ENCODE results near the gene SERTAD4. TPM values are rescaled to one million over a fixed set of nuclear protein-coding genes. Genes with fewer than 3 reads are reported as not detected.
A peak's percentile ranks its signal among the peaks of the same experiment; 100 is the strongest.
"Not testable (repeated sequence)": the region's sequence is repeated elsewhere in the genome, so short reads cannot be mapped to it uniquely, and the experiment has no call there.

SERTAD4 gene
- total and polyA plus RNA-seq, 7 donors = 0.60 to 23.5 (median 4.3) TPM

DNA sequence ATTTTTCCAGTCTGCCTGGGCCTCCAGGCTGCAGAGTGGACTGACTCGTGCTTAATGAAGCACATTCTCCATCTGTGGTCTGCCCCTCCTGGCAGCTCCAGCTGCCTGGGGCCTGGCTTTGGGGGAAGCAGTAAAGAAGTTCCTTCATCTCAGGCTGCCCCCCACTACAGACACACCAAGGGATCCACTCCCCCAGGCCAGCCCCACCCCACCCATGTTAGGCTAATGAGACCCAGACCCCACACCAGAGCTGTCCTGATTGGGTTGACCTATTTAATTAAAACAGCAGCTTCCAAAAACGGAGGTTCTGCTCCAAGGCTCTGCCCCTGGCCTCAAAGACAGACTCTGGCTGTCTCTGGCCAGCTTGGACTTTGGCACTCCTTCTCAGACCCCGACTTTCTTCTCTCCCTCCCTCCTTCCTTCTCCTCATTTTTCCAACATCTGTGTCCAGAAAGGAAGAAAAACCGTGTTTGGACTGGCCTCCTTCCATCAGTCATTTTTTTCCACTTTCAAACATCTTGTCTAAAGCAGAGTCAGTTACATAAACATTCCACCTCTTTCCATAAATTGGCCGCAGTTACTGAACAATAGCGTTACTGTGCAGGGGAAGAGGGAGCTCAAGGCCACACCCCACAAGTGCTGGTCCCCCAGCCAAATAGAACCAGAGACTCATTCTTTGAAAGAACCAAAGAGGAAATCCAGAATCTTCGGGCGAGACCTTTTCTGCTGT, 29.7 kb downstream of the SERTAD4 start:
- Histone ChIP-seq H3K9me3 (no peaks in the 10 kb centered on the region), H3K4me3 (no peak overlapping the region), H3K4me1 (peaks cover 0 to 69% (median 55%) of the 10 kb centered on the region in 4 donors), H3K27ac (peak overlapping the region; percentile 69 to 80 (median 72)), H3K27me3 (no peaks in the 10 kb centered on the region), H3K36me3 (no peaks in the 10 kb centered on the region)
- WGBS, 2 donors = 28 to 44% methylated on average over 8 of the region's 8 CpGs
- DNase-seq = peak; percentile 69
- intact Hi-C loops (cut with DNase I) = loop anchor here (2.0 to 5.0 kb wide), 2 partner anchors 30 to 50 kb away; no protein-coding TSS in a partner anchor
- TF ChIP-seq POLR2AphosphoS5 (IDR thresholded peaks at IDR 0.05) = peak in 2 of 4 donors; percentile 6 to 47
- TF ChIP-seq, protein P1, sequence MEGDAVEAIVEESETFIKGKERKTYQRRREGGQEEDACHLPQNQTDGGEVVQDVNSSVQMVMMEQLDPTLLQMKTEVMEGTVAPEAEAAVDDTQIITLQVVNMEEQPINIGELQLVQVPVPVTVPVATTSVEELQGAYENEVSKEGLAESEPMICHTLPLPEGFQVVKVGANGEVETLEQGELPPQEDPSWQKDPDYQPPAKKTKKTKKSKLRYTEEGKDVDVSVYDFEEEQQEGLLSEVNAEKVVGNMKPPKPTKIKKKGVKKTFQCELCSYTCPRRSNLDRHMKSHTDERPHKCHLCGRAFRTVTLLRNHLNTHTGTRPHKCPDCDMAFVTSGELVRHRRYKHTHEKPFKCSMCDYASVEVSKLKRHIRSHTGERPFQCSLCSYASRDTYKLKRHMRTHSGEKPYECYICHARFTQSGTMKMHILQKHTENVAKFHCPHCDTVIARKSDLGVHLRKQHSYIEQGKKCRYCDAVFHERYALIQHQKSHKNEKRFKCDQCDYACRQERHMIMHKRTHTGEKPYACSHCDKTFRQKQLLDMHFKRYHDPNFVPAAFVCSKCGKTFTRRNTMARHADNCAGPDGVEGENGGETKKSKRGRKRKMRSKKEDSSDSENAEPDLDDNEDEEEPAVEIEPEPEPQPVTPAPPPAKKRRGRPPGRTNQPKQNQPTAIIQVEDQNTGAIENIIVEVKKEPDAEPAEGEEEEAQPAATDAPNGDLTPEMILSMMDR (IDR thresholded peaks at IDR 0.05) = no peak
- no peak for TF ChIP-seq EP300 (IDR thresholded peaks at IDR 0.05)
- no peak for TF ChIP-seq POLR2A (IDR thresholded peaks at IDR 0.05)

DNA sequence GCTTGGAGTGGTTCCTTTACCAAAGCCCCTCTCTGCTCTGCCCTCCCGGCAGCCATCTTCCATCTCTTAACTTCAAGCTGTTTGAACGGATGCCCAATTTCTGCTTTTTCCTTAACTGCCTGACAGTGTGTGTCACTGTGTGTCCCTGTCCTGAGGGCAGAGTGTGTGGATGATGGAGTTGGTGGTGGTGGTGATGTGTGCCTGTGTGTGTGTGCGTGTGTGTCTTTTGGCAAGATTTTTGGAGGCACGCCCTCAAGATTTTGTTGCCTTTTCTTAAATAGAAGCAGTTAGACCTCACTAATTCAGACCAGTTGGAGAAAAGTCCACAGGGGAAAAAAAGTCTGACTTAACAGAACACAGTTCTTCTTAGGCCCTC, 30.3 kb downstream of the SERTAD4 start:
- no peak overlapping the region for H3K4me3 ChIP-seq
- H3K4me1 ChIP-seq = peaks cover 0 to 63% (median 50%) of the 10 kb centered on the region in 4 donors

DNA sequence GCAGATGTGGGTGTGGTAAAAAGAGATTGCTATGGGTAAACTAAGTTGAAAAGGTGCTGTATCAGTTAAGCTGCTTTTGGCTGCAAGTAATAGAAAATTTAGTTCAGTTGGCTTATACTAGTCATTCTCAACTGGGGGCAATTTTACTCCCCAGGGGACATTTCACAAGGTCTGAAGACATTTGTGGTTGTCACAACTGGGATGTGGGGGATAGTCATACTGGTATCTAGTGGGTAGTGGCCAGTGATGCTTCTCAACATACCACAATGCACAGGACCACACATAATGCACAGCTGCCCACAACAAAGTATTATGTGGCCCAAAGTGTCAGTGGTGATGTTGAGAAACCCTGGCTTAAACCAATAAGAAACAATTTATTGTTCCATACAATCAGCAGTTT, 31.4 kb downstream of the SERTAD4 start:
- H3K27me3 ChIP-seq = no peaks in the 10 kb centered on the region
- H3K4me3 ChIP-seq = no peak overlapping the region
- H3K4me1 ChIP-seq = peaks cover 0 to 54% (median 42%) of the 10 kb centered on the region in 4 donors
- TF ChIP-seq POLR2A (IDR thresholded peaks at IDR 0.05) = no peak
- no peak for DNase-seq
- H3K36me3 ChIP-seq = no peaks in the 10 kb centered on the region
- no peak overlapping the region for H3K27ac ChIP-seq
- intact Hi-C loops (cut with DNase I) = loop anchor here (2.0 to 5.0 kb wide), 2 partner anchors 29 to 48 kb away; no protein-coding TSS in a partner anchor
- H3K9me3 ChIP-seq = no peaks in the 10 kb centered on the region

More for the DNA sequence above, 30.3 kb downstream of the SERTAD4 start:
- intact Hi-C loops (cut with DNase I) = loop anchor here (2.0 to 5.0 kb wide), 2 partner anchors 30 to 49 kb away; no protein-coding TSS in a partner anchor
- TF ChIP-seq POLR2AphosphoS5 (IDR thresholded peaks at IDR 0.05) = no peak
- no peaks in the 10 kb centered on the region for H3K9me3 ChIP-seq
- H3K27me3 ChIP-seq = no peaks in the 10 kb centered on the region
- DNase-seq = no peak
- H3K36me3 ChIP-seq = no peaks in the 10 kb centered on the region
- peak overlapping the region; percentile 69 to 80 (median 72) for H3K27ac ChIP-seq
- 81 to 87% methylated on average over 4 of the region's 4 CpGs for WGBS, 2 donors

DNA sequence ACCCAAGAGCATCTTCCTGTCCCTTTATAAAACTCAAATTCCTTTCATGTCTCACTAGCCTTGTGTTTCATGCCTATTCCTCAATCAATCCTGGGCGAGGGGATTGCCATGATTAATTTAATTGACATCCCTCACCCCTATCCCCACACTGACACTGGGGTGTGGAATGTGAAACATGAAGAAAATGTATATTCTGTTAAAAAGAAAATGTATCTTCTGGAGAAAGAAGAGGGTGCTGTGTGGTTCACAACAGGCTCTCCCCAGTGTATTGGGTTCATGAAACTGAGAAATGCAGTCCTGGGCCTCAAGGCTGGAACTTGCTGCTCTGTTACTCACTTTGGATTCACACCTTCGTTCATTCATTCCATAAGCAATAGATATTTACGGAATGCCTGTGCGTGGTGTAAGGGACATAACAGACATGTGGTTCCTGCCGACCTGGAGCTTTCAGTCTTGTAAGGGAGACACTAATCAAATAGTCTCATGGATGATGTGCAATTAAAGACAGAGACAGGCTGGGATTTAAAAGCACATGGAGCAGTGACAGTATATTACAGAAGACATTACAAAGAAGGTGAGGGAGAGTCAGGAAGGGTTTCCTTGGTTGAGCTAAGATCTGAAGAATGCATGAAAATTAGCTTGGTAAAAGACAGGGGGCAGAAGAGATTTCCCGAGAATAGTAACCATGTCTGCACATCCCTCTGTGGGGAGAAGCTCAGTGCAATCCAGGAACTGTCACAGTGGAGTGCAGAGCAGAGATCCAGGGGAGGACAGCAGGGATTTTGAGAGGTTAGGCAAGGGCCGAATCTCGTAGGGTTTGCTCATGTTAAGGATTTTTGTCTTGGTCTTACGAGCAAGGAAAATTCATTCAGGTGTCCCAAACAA, 32.1 kb downstream of the SERTAD4 start:
- WGBS, 2 donors = 76 to 79% methylated on average over 9 of the region's 9 CpGs
- peak overlapping the region in 2 of 4 donors; percentile 14 to 24 for H3K27ac ChIP-seq
- TF ChIP-seq, protein P1 (IDR thresholded peaks at IDR 0.05) = peak in 1 of 4 experiments; percentile 20
- TF ChIP-seq EP300 (IDR thresholded peaks at IDR 0.05) (no peak), POLR2AphosphoS5 (IDR thresholded peaks at IDR 0.05) (no peak), POLR2A (IDR thresholded peaks at IDR 0.05) (no peak)

DNA sequence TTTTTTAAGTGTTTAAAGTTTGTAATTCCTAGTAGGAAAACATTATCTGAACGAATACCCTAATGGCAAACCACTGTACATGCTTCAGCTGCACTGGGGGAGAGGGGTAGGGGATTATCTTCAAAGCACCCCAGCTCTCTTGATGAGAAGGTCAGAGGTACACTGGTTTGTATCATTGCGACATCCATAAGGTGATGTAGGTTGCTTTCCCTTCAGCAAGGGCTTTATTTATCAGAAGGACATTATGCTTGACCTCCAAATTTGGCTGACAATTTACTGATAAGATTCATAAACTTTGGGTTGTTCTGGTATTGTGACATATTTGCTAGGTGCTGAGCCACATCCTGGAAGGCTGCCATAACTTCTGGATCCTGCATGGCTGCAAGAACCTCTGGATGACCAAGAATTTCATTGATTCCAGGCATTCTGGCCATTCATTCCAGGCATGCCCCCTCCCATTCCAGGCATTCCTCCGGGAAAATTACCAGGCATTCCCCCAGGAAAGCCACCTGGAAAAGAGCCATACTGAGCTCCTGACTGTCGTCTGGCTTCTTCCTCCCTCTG, 32.9 kb downstream of the SERTAD4 start:
- H3K9me3 ChIP-seq; DNase-seq; H3K4me3 ChIP-seq; intact Hi-C loops (cut with DNase I); H3K27me3 ChIP-seq; H3K36me3 ChIP-seq: not testable (repeated sequence)
- 49 to 54% methylated on average over 4 of the region's 4 CpGs for WGBS, 2 donors
- Histone ChIP-seq H3K4me1 (peaks cover 0 to 43% (median 36%) of the 10 kb centered on the region in 4 donors), H3K27ac (peak overlapping the region in 2 of 4 donors; percentile 14 to 24)

More for the DNA sequence above, 32.1 kb downstream of the SERTAD4 start:
- Histone ChIP-seq H3K27me3 (no peaks in the 10 kb centered on the region), H3K9me3 (no peaks in the 10 kb centered on the region), H3K36me3 (no peaks in the 10 kb centered on the region), H3K4me1 (peaks cover 0 to 51% (median 39%) of the 10 kb centered on the region in 4 donors), H3K4me3 (no peak overlapping the region)
- no peak for DNase-seq
- intact Hi-C loops (cut with DNase I) = loop anchor here (5.0 kb wide), 1 partner anchor 48 kb away; no protein-coding TSS in a partner anchor
